HEK293T (cell line): Measurements from ENCODE around the gene LMX1A.

Source experiments
- CTCF ChIA-PET: fragments of 350-600 bp; formaldehyde crosslinking; extraction: SDS; loops from one replicate; lab custom pipeline; 2021; ENCODE audit warnings: antibody characterized with exemption, inconsistent platforms; lab: Yijun Ruan, JAX
- POLR2A ChIA-PET: fragments of 350-600 bp; formaldehyde crosslinking; extraction: SDS; loops from one replicate; lab custom pipeline; 2020; ENCODE audit warnings: antibody characterized with exemption, inconsistent platforms; lab: Yijun Ruan, JAX
- DNase-seq: peaks from one replicate; pipeline ENCODE4 v3.0.0; 2012; ENCODE audit warnings: mixed read lengths; ENCODE audit errors: extremely low spot score
- ARNT ChIP-seq: fragments of 450-650 bp; IDR thresholded peaks from 2 replicates; pipeline ENCODE4 v1.6.1; 2017; ENCODE audit warnings: mild to moderate bottlenecking
- BHLHE40 ChIP-seq: fragments of 450-650 bp; IDR thresholded peaks from 2 replicates; pipeline ENCODE4 v1.6.1; 2016; ENCODE audit warnings: mild to moderate bottlenecking, moderate library complexity, borderline replicate concordance
- CTBP1 ChIP-seq: fragments of 450-650 bp; IDR thresholded peaks from 2 replicates; pipeline ENCODE4 v1.6.1; 2016; ENCODE audit warnings: borderline replicate concordance
- ELF4 ChIP-seq: fragments of 450-650 bp; IDR thresholded peaks from 2 replicates; pipeline ENCODE4 v1.6.1; 2017; ENCODE audit warnings: antibody characterized with exemption
- FOXA1 ChIP-seq: fragments of 450-650 bp; IDR thresholded peaks from 2 replicates; pipeline ENCODE4 v1.6.1; 2016; ENCODE audit warnings: mild to moderate bottlenecking
- FOXK2 ChIP-seq: fragments of 450-650 bp; IDR thresholded peaks from 2 replicates; pipeline ENCODE4 v1.6.1; 2016; ENCODE audit warnings: mild to moderate bottlenecking
- FOXM1 ChIP-seq: fragments of 450-650 bp; IDR thresholded peaks from 2 replicates; pipeline ENCODE4 v1.6.1; 2017; ENCODE audit warnings: mild to moderate bottlenecking, borderline replicate concordance
- HDGF ChIP-seq: fragments of 450-650 bp; IDR thresholded peaks from 2 replicates; pipeline ENCODE4 v1.6.1; 2017; ENCODE audit warnings: antibody characterized with exemption, borderline replicate concordance
- L3MBTL2 ChIP-seq: fragments of 450-650 bp; conservative IDR thresholded peaks from 2 replicates; pipeline ENCODE4 v1.6.1; 2016; ENCODE audit warnings: mild to moderate bottlenecking
- LEF1 ChIP-seq: fragments of 450-650 bp; IDR thresholded peaks from 2 replicates; pipeline ENCODE4 v1.6.1; 2017; ENCODE audit warnings: mild to moderate bottlenecking, borderline replicate concordance
- NFRKB ChIP-seq: fragments of 450-650 bp; IDR thresholded peaks from 2 replicates; pipeline ENCODE4 v1.6.1; 2016; ENCODE audit warnings: mild to moderate bottlenecking, moderate library complexity
- SP1 ChIP-seq: fragments of 450-650 bp; IDR thresholded peaks from 2 replicates; pipeline ENCODE4 v1.6.1; 2017
- SUZ12 ChIP-seq: fragments of 450-650 bp; IDR thresholded peaks from 2 replicates; pipeline ENCODE4 v1.6.1; 2016; ENCODE audit warnings: mild to moderate bottlenecking
- TARDBP ChIP-seq: fragments of 450-650 bp; IDR thresholded peaks from 2 replicates; pipeline ENCODE4 v1.6.1; 2016
- ZNF384 ChIP-seq: fragments of 450-650 bp; IDR thresholded peaks from 2 replicates; pipeline ENCODE4 v1.6.1; 2016
- TF ChIP-seq, protein P1 (sequence below): fragments of 450-650 bp; IDR thresholded peaks from 2 replicates; pipeline ENCODE4 v1.6.1; 2016

The LMX1A gene

DNA sequence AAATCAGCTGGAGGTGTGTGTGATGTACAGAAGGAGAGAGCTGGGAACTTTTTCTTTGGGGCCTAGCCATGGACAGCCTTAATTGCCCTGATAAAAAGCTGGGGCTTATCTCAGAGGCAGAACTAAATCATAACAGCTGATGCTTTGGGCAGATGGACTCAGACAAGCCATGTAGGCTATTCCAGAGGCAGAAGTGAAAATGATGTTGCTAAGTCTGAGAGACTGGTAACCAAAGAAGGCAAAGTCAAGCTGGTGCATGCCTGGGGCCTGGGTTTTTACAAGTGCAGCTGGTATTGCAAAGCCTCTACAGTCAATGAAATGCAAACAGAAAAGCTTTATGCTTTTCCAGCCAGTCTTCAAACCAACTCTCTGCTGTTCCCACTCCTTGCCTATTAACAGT is 39.0 kb upstream of the LMX1A start:
- ChIA-PET CTCF (interaction anchor here (0.5 kb wide), 1 partner anchor 1708 kb away, joined by 3 read pairs; no protein-coding TSS in a partner anchor), POLR2A (no interaction called here)
- DNase-seq, result no peak
- TF ChIP-seq SUZ12, result no peak
- no peak for TF ChIP-seq ELF4
- no peak for TF ChIP-seq LEF1
- no peak for TF ChIP-seq ZNF384
- no peak for TF ChIP-seq ARNT
- no peak for TF ChIP-seq FOXK2
- TF ChIP-seq NFRKB, result no peak
- TF ChIP-seq TARDBP, result no peak
- no peak for TF ChIP-seq CTBP1
- TF ChIP-seq FOXM1, result no peak
- TF ChIP-seq HDGF, result no peak
- no peak for TF ChIP-seq L3MBTL2
- TF ChIP-seq FOXA1, result no peak
- TF ChIP-seq, protein P1, sequence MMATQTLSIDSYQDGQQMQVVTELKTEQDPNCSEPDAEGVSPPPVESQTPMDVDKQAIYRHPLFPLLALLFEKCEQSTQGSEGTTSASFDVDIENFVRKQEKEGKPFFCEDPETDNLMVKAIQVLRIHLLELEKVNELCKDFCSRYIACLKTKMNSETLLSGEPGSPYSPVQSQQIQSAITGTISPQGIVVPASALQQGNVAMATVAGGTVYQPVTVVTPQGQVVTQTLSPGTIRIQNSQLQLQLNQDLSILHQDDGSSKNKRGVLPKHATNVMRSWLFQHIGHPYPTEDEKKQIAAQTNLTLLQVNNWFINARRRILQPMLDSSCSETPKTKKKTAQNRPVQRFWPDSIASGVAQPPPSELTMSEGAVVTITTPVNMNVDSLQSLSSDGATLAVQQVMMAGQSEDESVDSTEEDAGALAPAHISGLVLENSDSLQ, result no peak
- no peak for TF ChIP-seq SP1
- no peak for TF ChIP-seq BHLHE40

DNA sequence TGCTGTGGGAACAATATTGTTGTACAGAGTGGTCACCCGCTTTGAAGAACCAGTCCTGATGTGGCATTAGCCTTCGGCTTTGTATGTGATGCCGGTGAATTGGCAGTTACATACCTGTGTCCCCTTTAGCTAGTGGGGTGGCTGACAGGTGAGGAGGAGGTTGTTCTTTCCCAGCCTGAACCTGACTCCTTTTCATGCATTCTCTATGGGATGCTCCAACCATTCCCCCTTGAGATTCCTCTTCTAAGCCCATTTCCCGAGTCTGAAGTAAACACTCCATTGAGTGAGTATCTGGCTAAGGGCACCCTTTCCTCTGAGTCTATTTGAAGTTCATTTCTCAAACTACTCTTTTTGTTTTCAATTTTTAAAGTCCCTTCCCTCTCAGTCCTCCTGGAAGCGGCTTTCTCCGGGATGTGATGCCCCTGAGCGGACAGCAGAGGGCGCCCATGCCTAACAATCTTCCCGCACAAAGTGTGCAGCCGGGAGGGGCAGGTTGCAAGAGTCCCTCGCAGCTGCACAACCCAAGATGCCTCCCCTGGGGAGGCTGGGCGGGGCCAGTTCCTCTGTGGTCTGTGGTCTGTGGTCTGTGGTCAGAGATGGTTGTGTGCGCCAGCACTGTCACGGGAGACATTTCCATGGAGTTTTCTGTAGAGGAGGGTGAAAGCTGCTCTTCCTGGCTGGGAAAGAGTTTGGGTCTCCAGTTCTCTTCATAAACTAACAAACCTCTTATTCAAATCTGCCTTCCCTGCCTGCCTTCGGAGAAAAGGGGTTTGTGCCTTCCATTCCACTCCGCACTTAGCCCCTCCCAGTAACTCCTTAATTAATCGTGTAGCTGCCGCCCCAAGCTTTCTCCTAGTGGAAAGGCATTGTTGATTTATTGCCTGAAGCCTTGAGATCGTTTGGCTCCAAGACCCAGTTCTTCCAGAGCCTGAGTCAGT is 36.4 kb upstream of the LMX1A start:
- ChIA-PET CTCF (interaction anchor here (0.6 to 3.0 kb wide), 15 partner anchors 9 to 209 kb away, joined by 3 to 19 read pairs (median 4); no protein-coding TSS in a partner anchor), POLR2A (no interaction called here)
- peak; percentile 95 for DNase-seq
- TF ChIP-seq SP1 (no peak), FOXM1 (0 out of 2 replicates have a peak, but pooled peaks have one; percentile 3), LEF1 (no peak), SUZ12 (no peak), L3MBTL2 (0 out of 2 replicates have a peak, but pooled peaks have one; percentile 19), ZNF384 (no peak), FOXK2 (no peak), TARDBP (no peak)
- TF ChIP-seq, protein P1, result peak; percentile 53; the same call in 1 of the 2 replicates

DNA sequence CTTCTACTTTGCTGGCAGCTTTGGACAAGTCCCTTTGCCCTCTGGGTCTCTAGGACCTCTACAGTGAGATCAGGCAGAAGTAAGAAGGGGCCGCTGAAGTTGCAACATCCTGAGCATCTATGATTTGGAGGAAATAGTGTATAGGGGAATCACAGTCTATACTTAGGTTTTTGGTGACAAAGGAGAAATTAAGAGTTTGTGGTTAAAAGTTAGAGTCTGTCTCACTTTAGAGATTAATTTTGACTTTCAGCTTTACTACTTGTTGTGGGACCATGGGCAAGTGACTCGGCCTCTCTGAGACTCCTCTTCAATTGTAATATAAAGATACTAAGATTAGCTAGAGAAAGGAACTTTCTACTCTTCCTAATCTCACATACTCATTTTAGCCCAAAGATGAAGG is 33.1 kb upstream of the LMX1A start:
- TF ChIP-seq FOXM1 (no peak), NFRKB (no peak), SUZ12 (no peak), LEF1 (no peak), SP1 (no peak), ZNF384 (no peak), ARNT (no peak), CTBP1 (no peak), FOXK2 (no peak), L3MBTL2 (no peak), FOXA1 (no peak), TARDBP (no peak), BHLHE40 (no peak), ELF4 (no peak), HDGF (no peak)
- TF ChIP-seq, protein P1, result no peak
- DNase-seq, result no peak
- POLR2A ChIA-PET, result no interaction called here
- CTCF ChIA-PET, result interaction anchor here (0.7 kb wide), 1 partner anchor 247 kb away, joined by 4 read pairs; no protein-coding TSS in a partner anchor

DNA sequence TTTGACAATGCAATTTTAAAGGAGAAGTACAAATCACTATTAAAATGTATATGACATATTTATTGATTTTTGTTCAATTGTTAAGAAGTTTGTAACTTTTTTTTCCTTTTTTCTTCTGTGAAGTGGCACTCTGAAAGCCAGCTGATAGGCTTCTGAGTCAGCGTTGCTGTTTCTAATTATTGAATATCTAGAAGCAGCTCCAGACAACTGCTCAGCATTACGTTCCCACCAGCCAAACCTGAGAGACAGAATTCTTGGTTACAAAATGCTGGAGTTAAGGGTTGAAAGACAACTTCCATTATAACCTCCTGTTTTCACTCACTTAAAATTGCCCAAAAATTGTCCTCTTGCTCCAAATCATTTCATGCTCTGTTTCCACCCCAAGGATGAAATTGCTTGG is 31.4 kb upstream of the LMX1A start:
- DNase-seq, result no peak

More for the DNA sequence above, 31.4 kb upstream of the LMX1A start:
- POLR2A ChIA-PET, result no interaction called here
- CTCF ChIA-PET, result no interaction called here
- no peak for TF ChIP-seq CTBP1
- TF ChIP-seq SUZ12, result no peak
- no peak for TF ChIP-seq FOXM1
- TF ChIP-seq BHLHE40, result no peak
- no peak for TF ChIP-seq NFRKB
- TF ChIP-seq HDGF, result no peak
- no peak for TF ChIP-seq L3MBTL2
- TF ChIP-seq FOXK2, result no peak
- no peak for TF ChIP-seq SP1
- TF ChIP-seq ZNF384, result no peak
- TF ChIP-seq, protein P1, result no peak
- no peak for TF ChIP-seq LEF1
